GM20000 (cell line): ENCODE measurements around the gene C11orf54.
"Not testable (repeated sequence)": the region's sequence is repeated elsewhere in the genome, so short reads cannot be mapped to it uniquely, and the experiment has no call there.

Experiments used
- DNase-seq: peaks from one replicate; pipeline ENCODE4 v3.0.0; 2012; ENCODE audit warnings: low spot score
- CTCF ChIP-seq: IDR thresholded peaks from 2 replicates; pipeline ENCODE4 v1.5.1; 2012; ENCODE audit warnings: mild to moderate bottlenecking, control low read depth; ENCODE audit errors: extremely low read depth, missing control alignments

C11orf54 gene

GRCh38 chr11:93767018-93767417, 25.5 kb downstream of the C11orf54 start:
- no peak for DNase-seq
- TF ChIP-seq CTCF: no peak

- no peak for TF ChIP-seq CTCF
- no peak for DNase-seq
Observed at GRCh38 chr11:93770160-93770559, 28.7 kb downstream of the C11orf54 start.

- no peak for TF ChIP-seq CTCF
- DNase-seq: no peak
Observed at GRCh38 chr11:93772123-93772522, 30.7 kb downstream of the C11orf54 start.

GRCh38 chr11:93773045-93773477, 31.6 kb downstream of the C11orf54 start:
- TF ChIP-seq CTCF: no peak
- DNase-seq: no peak

GRCh38 chr11:93773601-93774200, 32.2 kb downstream of the C11orf54 start:
- no peak for DNase-seq
- no peak for TF ChIP-seq CTCF

- DNase-seq: not testable (repeated sequence)
Observed at GRCh38 chr11:93774560-93774959, 33.1 kb downstream of the C11orf54 start.

- no peak for DNase-seq
- no peak for TF ChIP-seq CTCF
Observed at GRCh38 chr11:93775289-93775688, 33.8 kb downstream of the C11orf54 start.

- no peak for DNase-seq
- no peak for TF ChIP-seq CTCF
Observed at GRCh38 chr11:93783362-93783761, 41.9 kb downstream of the C11orf54 start.
